H9 (cell line): Measurements from ENCODE around the gene DPP6. TPM values are rescaled to one million over a fixed set of nuclear protein-coding genes. Genes with fewer than 3 reads are reported as not detected.

Experiments
- DNase-seq: peaks from one replicate; pipeline ENCODE4 v3.0.0-alpha.2; 2017
- H2AFZ ChIP-seq: one replicate; pipeline ENCODE4 v1.6.1; 2013; ENCODE audit warnings: mild to moderate bottlenecking, low read length, control low read depth, moderate library complexity
- H2AK5ac ChIP-seq: 2 replicates; pipeline ENCODE4 v1.6.1; 2013; ENCODE audit warnings: low read length, control low read depth, mixed read lengths; ENCODE audit not compliant: insufficient read length
- H2BK120ac ChIP-seq: one replicate; pipeline ENCODE4 v1.6.1; 2013; ENCODE audit warnings: low read depth, mild to moderate bottlenecking, low read length, control low read depth, inconsistent platforms; ENCODE audit not compliant: poor library complexity, severe bottlenecking
- H2BK12ac ChIP-seq: 2 replicates; pipeline ENCODE4 v1.6.1; 2013; ENCODE audit warnings: low read length, control low read depth, mixed read lengths, low read depth; ENCODE audit not compliant: insufficient read length
- H2BK15ac ChIP-seq: 2 replicates; pipeline ENCODE4 v1.6.1; 2013; ENCODE audit warnings: low read depth, low read length, control low read depth
- H2BK20ac ChIP-seq: one replicate; pipeline ENCODE4 v1.6.1; 2013; ENCODE audit warnings: low read depth, mild to moderate bottlenecking, low read length, control low read depth, inconsistent platforms; ENCODE audit not compliant: poor library complexity, severe bottlenecking
- H2BK5ac ChIP-seq: 2 replicates; pipeline ENCODE4 v1.6.1; 2013; ENCODE audit warnings: low read length, control low read depth, mixed read lengths; ENCODE audit not compliant: insufficient read length
- H3K14ac ChIP-seq: 2 replicates; pipeline ENCODE4 v1.6.1; 2013; ENCODE audit warnings: low read length, control low read depth; ENCODE audit not compliant: insufficient read depth
- H3K18ac ChIP-seq: 2 replicates; pipeline ENCODE4 v1.6.1; 2013; ENCODE audit warnings: low read depth, mild to moderate bottlenecking, mixed read lengths, low read length, control low read depth; ENCODE audit not compliant: insufficient read length
- H3K23ac ChIP-seq: 2 replicates; pipeline ENCODE4 v1.6.1; 2013; ENCODE audit warnings: low read length, control low read depth, mixed read lengths, low read depth; ENCODE audit not compliant: insufficient read length
- H3K23me2 ChIP-seq: 2 replicates; pipeline ENCODE4 v1.6.1; 2013; ENCODE audit warnings: low read depth, mild to moderate bottlenecking, mixed read lengths, low read length, control low read depth; ENCODE audit not compliant: insufficient read length, poor library complexity, severe bottlenecking
- H3K27ac ChIP-seq: 2 replicates; pipeline ENCODE4 v1.5.1; 2013; ENCODE audit warnings: low read length, control low read depth, mixed read lengths, low read depth; ENCODE audit not compliant: insufficient read length
- H3K27me3 ChIP-seq: 2 replicates; pipeline ENCODE4 v1.6.1; 2013; ENCODE audit warnings: low read length, control low read depth, inconsistent platforms; ENCODE audit not compliant: insufficient read depth
- H3K4ac ChIP-seq: 2 replicates; pipeline ENCODE4 v1.6.1; 2013; ENCODE audit warnings: low read depth, mild to moderate bottlenecking, control low read depth, inconsistent platforms, low read length, moderate library complexity
- H3K4me1 ChIP-seq: 2 replicates; pipeline ENCODE4 v1.6.1; 2013; ENCODE audit warnings: low read length, control low read depth, inconsistent platforms; ENCODE audit not compliant: insufficient read depth
- H3K4me2 ChIP-seq: 2 replicates; pipeline ENCODE4 v1.6.1; 2013; ENCODE audit warnings: low read length, control low read depth, mixed read lengths; ENCODE audit not compliant: insufficient read length, insufficient read depth
- H3K56ac ChIP-seq: 2 replicates; pipeline ENCODE4 v1.6.1; 2013; ENCODE audit warnings: low read depth, mild to moderate bottlenecking, mixed read lengths, low read length, control low read depth; ENCODE audit not compliant: insufficient read length
- H3K79me1 ChIP-seq: 2 replicates; pipeline ENCODE4 v1.6.1; 2013; ENCODE audit warnings: low read depth, mild to moderate bottlenecking, moderate library complexity, low read length, control low read depth, inconsistent platforms; ENCODE audit not compliant: insufficient read depth, poor library complexity, severe bottlenecking
- H3K79me2 ChIP-seq: 2 replicates; pipeline ENCODE4 v1.6.1; 2013; ENCODE audit warnings: low read length, control low read depth, inconsistent platforms; ENCODE audit not compliant: insufficient read depth
- H3K9ac ChIP-seq: 2 replicates; pipeline ENCODE4 v1.6.1; 2013; ENCODE audit warnings: low read length, control low read depth, mixed read lengths; ENCODE audit not compliant: insufficient read length; ENCODE audit errors: extremely low read depth
- H3K9me3 ChIP-seq: one replicate; pipeline ENCODE4 v1.6.1; 2013; ENCODE audit warnings: low read depth, low read length, inconsistent platforms; ENCODE audit not compliant: control insufficient read depth
- H3T11ph ChIP-seq: one replicate; pipeline ENCODE4 v1.6.1; 2013; ENCODE audit warnings: mild to moderate bottlenecking, low read length, control low read depth, inconsistent platforms
- H4K20me1 ChIP-seq: one replicate; pipeline ENCODE4 v1.6.1; 2013; ENCODE audit not compliant: control insufficient read depth, insufficient read length, insufficient read depth
- H4K5ac ChIP-seq: 2 replicates; pipeline ENCODE4 v1.6.1; 2013; ENCODE audit warnings: low read depth, mild to moderate bottlenecking, mixed read lengths, low read length, control low read depth; ENCODE audit not compliant: insufficient read length
- H4K8ac ChIP-seq: replicated peaks from 2 replicates; pipeline ENCODE4 v1.6.1; 2013; ENCODE audit warnings: low read length, control low read depth, mixed read lengths, low read depth; ENCODE audit not compliant: insufficient read length
- H4K91ac ChIP-seq: 2 replicates; pipeline ENCODE4 v1.6.1; 2013; ENCODE audit warnings: low read depth, mild to moderate bottlenecking, moderate library complexity, mixed read lengths, low read length, control low read depth; ENCODE audit not compliant: insufficient read length
- H3K27ac Mint-ChIP-seq, 3 experiments: 2 replicates in 2 of 3; 3 replicates in 1 of 3; pipeline ENCODE4 v1.8.0; 2020 to 2021; ENCODE audit warnings: mixed read lengths in 3 of 3, mild to moderate bottlenecking in 1 of 3, moderate library complexity in 1 of 3
- H3K27me3 Mint-ChIP-seq: 2 replicates; pipeline ENCODE4 v1.8.0; 2021; ENCODE audit warnings: low read depth, mild to moderate bottlenecking, moderate library complexity, mixed read lengths
- H3K36me3 Mint-ChIP-seq, 3 experiments: 2 replicates in 2 of 3; 3 replicates in 1 of 3; pipeline ENCODE4 v1.8.0; 2020 to 2021; ENCODE audit warnings: low read depth in 3 of 3, mixed read lengths in 3 of 3; ENCODE audit not compliant: insufficient read depth in 1 of 3
- H3K4me1 Mint-ChIP-seq, 2 experiments: 2 replicates each; pipeline ENCODE4 v1.8.0; 2020; ENCODE audit warnings: mixed read lengths in 2 of 2
- H3K4me3 Mint-ChIP-seq, 2 experiments: 2 replicates in 1 of 2; 3 replicates in 1 of 2; pipeline ENCODE4 v1.8.0; 2020 to 2021; ENCODE audit warnings: mild to moderate bottlenecking in 2 of 2, mixed read lengths in 2 of 2, moderate library complexity in 1 of 2
- H3K9me3 Mint-ChIP-seq, 2 experiments: 2 replicates in 1 of 2; 3 replicates in 1 of 2; pipeline ENCODE4 v1.8.0; 2020; ENCODE audit warnings: mild to moderate bottlenecking in 2 of 2, mixed read lengths in 2 of 2, moderate library complexity in 1 of 2
- WGBS: extraction: QIAGEN DNeasy Blood & Tissue Kit; methylation state at CpG from one replicate; pipeline ENCODE4 v1.1.7; 2013; ENCODE audit warnings: missing lambda C conversion rate, low lambda C conversion rate, mixed read lengths; ENCODE audit not compliant: insufficient read length; ENCODE audit errors: extremely low coverage; 5-methylcytosine and 5-hydroxymethylcytosine counted together
- total RNA-seq: library from RNA; stranded (reverse); gene quantifications from 2 replicates; pipeline ENCODE4 v1.2.1, GENCODE V29; 2021
- TF ChIP-seq, protein P1 (sequence below): fragments of 200-600 bp; sonication (generic); conservative IDR thresholded peaks from 3 replicates; pipeline ENCODE4 v1.8.0; 2021; ENCODE audit warnings: antibody characterized with exemption, mild to moderate bottlenecking

The DPP6 gene
- total RNA-seq, 1 experiment from 2014 or later = 4.5 TPM

DNA sequence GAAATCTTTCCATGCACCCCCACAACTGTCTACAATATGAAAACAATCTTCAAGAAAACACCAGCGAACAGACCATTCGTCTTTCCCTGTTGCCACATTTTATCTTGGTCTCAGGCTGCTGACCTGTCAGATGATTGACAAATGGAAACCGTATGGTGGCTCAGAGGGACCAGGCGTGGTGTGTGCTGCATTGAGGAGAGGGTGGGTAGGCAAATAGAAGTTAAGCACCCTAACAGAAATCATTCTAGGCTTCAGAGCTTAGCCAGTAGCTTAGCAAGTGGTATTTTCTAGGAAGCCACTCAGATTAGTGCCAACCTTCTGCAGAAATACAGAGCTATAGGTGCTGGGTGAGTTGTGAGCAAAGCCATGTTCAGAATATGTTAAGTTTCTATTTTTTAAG, 114.9 kb downstream of the DPP6 start:
- H3K9ac ChIP-seq = no peak overlapping the region
- H4K20me1 ChIP-seq = no peaks in the 10 kb centered on the region
- H3K18ac ChIP-seq = no peak overlapping the region
- no peaks in the 10 kb centered on the region for H3K79me2 ChIP-seq
- H2BK120ac ChIP-seq = no peak overlapping the region
- H3K9me3 ChIP-seq = no peaks in the 10 kb centered on the region
- H3K36me3 Mint-ChIP-seq = no peaks in the 10 kb centered on the region
- H3K23me2 ChIP-seq = no peaks in the 10 kb centered on the region
- no peak overlapping the region for H3K27ac ChIP-seq
- H2BK20ac ChIP-seq = no peak overlapping the region
- no peak overlapping the region for H4K5ac ChIP-seq
- no peak overlapping the region for H4K91ac ChIP-seq
- WGBS = no CpG with 5 or more reads among the region's 4 CpGs
- no peak overlapping the region for H3K14ac ChIP-seq
- no peaks in the 10 kb centered on the region for H3K79me1 ChIP-seq
- TF ChIP-seq, protein P1, sequence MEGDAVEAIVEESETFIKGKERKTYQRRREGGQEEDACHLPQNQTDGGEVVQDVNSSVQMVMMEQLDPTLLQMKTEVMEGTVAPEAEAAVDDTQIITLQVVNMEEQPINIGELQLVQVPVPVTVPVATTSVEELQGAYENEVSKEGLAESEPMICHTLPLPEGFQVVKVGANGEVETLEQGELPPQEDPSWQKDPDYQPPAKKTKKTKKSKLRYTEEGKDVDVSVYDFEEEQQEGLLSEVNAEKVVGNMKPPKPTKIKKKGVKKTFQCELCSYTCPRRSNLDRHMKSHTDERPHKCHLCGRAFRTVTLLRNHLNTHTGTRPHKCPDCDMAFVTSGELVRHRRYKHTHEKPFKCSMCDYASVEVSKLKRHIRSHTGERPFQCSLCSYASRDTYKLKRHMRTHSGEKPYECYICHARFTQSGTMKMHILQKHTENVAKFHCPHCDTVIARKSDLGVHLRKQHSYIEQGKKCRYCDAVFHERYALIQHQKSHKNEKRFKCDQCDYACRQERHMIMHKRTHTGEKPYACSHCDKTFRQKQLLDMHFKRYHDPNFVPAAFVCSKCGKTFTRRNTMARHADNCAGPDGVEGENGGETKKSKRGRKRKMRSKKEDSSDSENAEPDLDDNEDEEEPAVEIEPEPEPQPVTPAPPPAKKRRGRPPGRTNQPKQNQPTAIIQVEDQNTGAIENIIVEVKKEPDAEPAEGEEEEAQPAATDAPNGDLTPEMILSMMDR = no peak
- H3K9me3 Mint-ChIP-seq = no peaks in the 10 kb centered on the region; a peak in 1 of 5 replicates
- H3T11ph ChIP-seq = no peak overlapping the region
- H3K27me3 ChIP-seq = no peaks in the 10 kb centered on the region
- H3K56ac ChIP-seq = no peak overlapping the region
- H2AFZ ChIP-seq = no peak overlapping the region
- H3K4ac ChIP-seq = no peak overlapping the region
- H2AK5ac ChIP-seq = no peak overlapping the region
- no peak overlapping the region for H3K4me3 Mint-ChIP-seq
- no peak overlapping the region for H3K4me2 ChIP-seq
- no peak overlapping the region for H3K23ac ChIP-seq
- no peak for DNase-seq
- H4K8ac ChIP-seq = no peak overlapping the region
- H2BK12ac ChIP-seq = no peak overlapping the region
- no peak overlapping the region for H2BK5ac ChIP-seq
- H3K27ac Mint-ChIP-seq = no peak overlapping the region
- no peak overlapping the region for H2BK15ac ChIP-seq
- peaks cover 6% of the 10 kb centered on the region; the same call in 1 of the 2 replicates for H3K4me1 ChIP-seq
- H3K27me3 Mint-ChIP-seq = peaks cover 2% of the 10 kb centered on the region; the same call in 1 of the 2 replicates
- peaks cover 20 to 23% of the 10 kb centered on the region in 2 experiments for H3K4me1 Mint-ChIP-seq
